Lung (tissue), 12 donors: ENCODE measurements around the gene SNX33. TPM values are rescaled to one million over a fixed set of nuclear protein-coding genes. Genes with fewer than 3 reads are reported as not detected.

Experiments used
- ATAC-seq: fragments of 200-7000 bp; cut with Tn5 transposase; one replicate; pipeline ENCODE4 v1.9.1; 2020; ENCODE audit warnings: moderate number of reproducible peaks; ENCODE audit not compliant: insufficient read depth, low FRiP score
- DNase-seq, 3 donors: peaks; one replicate each; pipeline ENCODE4 v3.0.0-alpha.2; 2013 to 2017
- H3K27ac ChIP-seq, 2 donors: one replicate each; pipeline ENCODE4 v1.5.1; 2013; ENCODE audit warnings: mild to moderate bottlenecking in 2 of 2, moderate library complexity in 2 of 2, control low read depth in 1 of 2, inconsistent platforms in 1 of 2, low read depth in 1 of 2, low read length in 1 of 2
- H3K27me3 ChIP-seq, 3 donors: one replicate each; pipeline ENCODE4 v1.5.1; 2013; ENCODE audit warnings: low read length in 2 of 3; ENCODE audit not compliant: control insufficient read depth in 3 of 3, insufficient read depth in 3 of 3
- H3K36me3 ChIP-seq, 4 donors: one replicate each; pipeline ENCODE4 v1.5.1; 2013; ENCODE audit warnings: low read length in 4 of 4, mild to moderate bottlenecking in 1 of 4, moderate library complexity in 1 of 4; ENCODE audit not compliant: control insufficient read depth in 4 of 4, insufficient read depth in 4 of 4
- H3K4me1 ChIP-seq, 5 donors: one replicate each; pipeline ENCODE4 v1.5.1; 2013; ENCODE audit warnings: low read length in 5 of 5, mild to moderate bottlenecking in 2 of 5, moderate library complexity in 1 of 5; ENCODE audit not compliant: control insufficient read depth in 5 of 5, insufficient read depth in 5 of 5
- H3K4me3 ChIP-seq: one replicate; pipeline ENCODE4 v1.5.1; 2013; ENCODE audit warnings: mild to moderate bottlenecking, control low read depth, moderate library complexity
- H3K9ac ChIP-seq, 2 donors: one replicate each; pipeline ENCODE4 v1.5.1; 2013; ENCODE audit warnings: low read length in 2 of 2, control low read depth in 1 of 2; ENCODE audit not compliant: insufficient read depth in 1 of 2
- H3K9me3 ChIP-seq, 4 donors: one replicate each; pipeline ENCODE4 v1.5.1; 2013; ENCODE audit warnings: low read length in 3 of 4, mild to moderate bottlenecking in 1 of 4, moderate library complexity in 1 of 4; ENCODE audit not compliant: control insufficient read depth in 4 of 4, insufficient read depth in 3 of 4
- WGBS, 2 donors: extraction: QIAGEN DNeasy Blood & Tissue Kit; methylation state at CpG; one replicate each; pipeline ENCODE4 v1.1.7; 2013; 5-methylcytosine and 5-hydroxymethylcytosine counted together
- polyA plus RNA-seq, 2 donors: library from polyadenylated mRNA; stranded (reverse); fragments of 200-250 nt; gene quantifications; one replicate each; pipeline ENCODE4 v1.2.1, GENCODE V29; 2013
- total RNA-seq, 2 donors: library from RNA; depleted of rRNA in 1 of 2; stranded (reverse); fragments of >200 nt in 1 of 2; gene quantifications; one replicate each; pipeline ENCODE4 v1.2.1, GENCODE V29; 2014 to 2021
- TF ChIP-seq, protein P1 (sequence below): IDR thresholded peaks from 2 replicates; pipeline ENCODE4 v1.5.1; 2012; ENCODE audit warnings: mild to moderate bottlenecking; ENCODE audit errors: control extremely low read depth, extremely low read depth
- donor health status: control.
- donor health status: control.
- donor health status: Bipolar disorder and iron deficiency.
- donor health status: healthy.
- donor health status: DM: yes; HTN: yes; CAD: no.

The SNX33 gene
- total and polyA plus RNA-seq, 4 donors = 13.6 to 23.5 (median 18.0) TPM

DNA sequence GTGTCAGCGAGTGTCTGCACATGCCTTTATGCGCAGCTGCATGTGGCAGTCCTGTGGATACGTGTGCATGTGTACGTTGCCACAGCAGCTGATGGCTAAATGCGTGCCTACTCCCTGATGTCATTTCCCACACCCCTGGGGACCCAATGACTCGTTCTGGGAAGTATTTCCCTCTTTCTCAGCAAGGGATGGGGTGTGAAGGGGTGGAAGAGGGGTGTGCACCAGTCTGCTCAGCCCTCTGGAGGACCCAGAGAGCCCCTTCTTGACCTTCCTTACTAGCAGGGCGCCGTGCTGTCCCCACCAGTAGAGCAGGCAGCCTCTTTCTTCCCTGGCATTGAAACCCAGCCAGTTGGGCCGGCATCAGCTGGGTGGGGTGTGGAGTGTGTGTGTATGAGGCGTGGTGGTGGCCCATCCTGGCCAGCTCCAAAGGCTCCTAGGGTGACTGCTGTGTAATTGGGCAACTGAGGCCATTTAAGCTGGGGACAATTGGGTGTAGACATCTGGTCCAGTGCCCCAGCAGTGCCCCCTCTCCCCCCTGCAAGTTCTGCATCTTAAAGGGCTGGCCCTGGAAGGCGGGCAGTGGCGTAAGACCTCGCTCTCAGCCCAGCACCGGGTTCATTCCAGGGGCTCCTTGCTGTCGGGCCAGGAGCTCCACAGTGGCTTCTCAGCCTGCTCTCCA is 19.2 kb downstream of the SNX33 start:
- Histone ChIP-seq H3K4me1 (peaks cover 0 to 15% (median 3%) of the 10 kb centered on the region in 5 donors), H3K36me3 (peaks cover 0 to 2% (median 0%) of the 10 kb centered on the region in 4 donors), H3K9me3 (no peaks in the 10 kb centered on the region), H3K4me3 (no peak overlapping the region), H3K27me3 (no peaks in the 10 kb centered on the region), H3K27ac (peak overlapping the region; percentile 40 to 89), H3K9ac (no peak overlapping the region)
- DNase-seq (peak in 2 of 3 donors; percentile 49), ATAC-seq (peak; percentile 66)
- TF ChIP-seq, protein P1, sequence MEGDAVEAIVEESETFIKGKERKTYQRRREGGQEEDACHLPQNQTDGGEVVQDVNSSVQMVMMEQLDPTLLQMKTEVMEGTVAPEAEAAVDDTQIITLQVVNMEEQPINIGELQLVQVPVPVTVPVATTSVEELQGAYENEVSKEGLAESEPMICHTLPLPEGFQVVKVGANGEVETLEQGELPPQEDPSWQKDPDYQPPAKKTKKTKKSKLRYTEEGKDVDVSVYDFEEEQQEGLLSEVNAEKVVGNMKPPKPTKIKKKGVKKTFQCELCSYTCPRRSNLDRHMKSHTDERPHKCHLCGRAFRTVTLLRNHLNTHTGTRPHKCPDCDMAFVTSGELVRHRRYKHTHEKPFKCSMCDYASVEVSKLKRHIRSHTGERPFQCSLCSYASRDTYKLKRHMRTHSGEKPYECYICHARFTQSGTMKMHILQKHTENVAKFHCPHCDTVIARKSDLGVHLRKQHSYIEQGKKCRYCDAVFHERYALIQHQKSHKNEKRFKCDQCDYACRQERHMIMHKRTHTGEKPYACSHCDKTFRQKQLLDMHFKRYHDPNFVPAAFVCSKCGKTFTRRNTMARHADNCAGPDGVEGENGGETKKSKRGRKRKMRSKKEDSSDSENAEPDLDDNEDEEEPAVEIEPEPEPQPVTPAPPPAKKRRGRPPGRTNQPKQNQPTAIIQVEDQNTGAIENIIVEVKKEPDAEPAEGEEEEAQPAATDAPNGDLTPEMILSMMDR = no peak
- WGBS, 2 donors = 56 to 64% methylated on average over 15 of the region's 15 CpGs

DNA sequence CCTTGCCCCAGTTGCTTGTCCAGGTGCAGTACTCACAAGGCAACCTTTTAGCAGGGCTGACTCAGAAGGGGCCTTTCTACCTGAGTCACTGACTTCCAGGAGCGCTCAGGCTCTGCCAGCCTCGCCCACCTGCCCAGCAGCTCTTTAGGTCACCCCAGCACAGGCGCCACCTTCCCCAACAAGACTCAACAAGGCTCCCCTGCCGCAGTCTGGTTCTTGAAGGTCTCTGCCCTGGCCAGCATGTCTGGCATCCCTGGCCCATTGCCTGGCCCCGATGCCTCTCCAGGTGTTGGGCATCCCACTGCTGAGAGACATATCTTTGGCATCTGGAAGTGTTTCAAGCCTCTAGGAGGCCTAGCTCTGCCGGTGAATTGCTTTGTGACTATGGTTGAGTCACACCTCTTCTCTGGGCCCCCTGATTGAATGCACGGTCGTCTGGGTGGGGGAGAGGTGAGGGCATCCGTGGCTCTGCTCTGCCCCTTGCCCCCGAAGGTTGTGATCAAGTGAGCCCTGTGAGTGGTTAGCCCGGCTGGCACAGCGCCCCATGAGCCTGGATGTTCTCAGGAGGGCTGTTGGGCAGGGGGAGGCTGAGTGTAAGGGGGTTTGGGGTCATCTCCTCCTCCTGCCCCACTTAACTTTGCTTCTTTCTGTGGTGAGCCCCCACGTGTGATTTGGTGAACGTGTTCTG is 21.6 kb downstream of the SNX33 start:
- Histone ChIP-seq H3K4me1 (peaks cover 4 to 27% (median 21%) of the 10 kb centered on the region in 5 donors), H3K9ac (no peak overlapping the region), H3K27ac (no peak overlapping the region), H3K9me3 (no peaks in the 10 kb centered on the region), H3K27me3 (no peaks in the 10 kb centered on the region), H3K36me3 (no peaks in the 10 kb centered on the region), H3K4me3 (no peak overlapping the region)
- ATAC-seq (no peak), DNase-seq (no peak)
- TF ChIP-seq, protein P1 = no peak
- WGBS, 2 donors = 79 to 87% methylated on average over 14 of the region's 14 CpGs

DNA sequence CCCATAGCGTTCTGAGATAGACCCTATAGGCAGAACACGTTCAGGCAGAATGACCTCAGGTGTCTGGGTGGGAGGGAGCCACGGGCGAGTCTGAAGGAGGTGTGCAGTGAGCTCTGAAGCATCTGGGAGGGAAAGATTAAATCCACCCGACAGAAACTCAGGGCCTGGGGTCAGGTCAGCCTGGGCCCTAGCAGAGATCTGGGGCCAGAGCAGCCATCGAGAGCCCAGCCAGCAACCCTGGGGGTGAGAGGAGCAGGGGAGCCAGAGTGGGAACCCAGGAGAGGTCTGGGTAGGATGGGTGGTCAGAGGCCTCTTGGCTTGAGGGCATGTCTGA is 22.1 kb downstream of the SNX33 start:
- Histone ChIP-seq H3K4me1 (peaks cover 4 to 28% (median 18%) of the 10 kb centered on the region in 5 donors), H3K9ac (no peak overlapping the region), H3K27ac (no peak overlapping the region), H3K9me3 (no peaks in the 10 kb centered on the region), H3K27me3 (no peaks in the 10 kb centered on the region), H3K4me3 (no peak overlapping the region), H3K36me3 (no peaks in the 10 kb centered on the region)
- WGBS, 2 donors = 79 to 88% methylated on average over 6 of the region's 6 CpGs
- ATAC-seq (no peak), DNase-seq (no peak)
- TF ChIP-seq, protein P1 = no peak
